Measurements from ENCODE around the gene HES7.

- TF ChIP-seq CTCF (IDR thresholded peaks at IDR 0.05), result no peak
- no peak for TF ChIP-seq POLR2A (IDR thresholded peaks at IDR 0.05)
Measured at GRCh38 chr17:8117980-8118768, 5.7 kb downstream of the HES7 start, which contains the start of gene ALOXE3.

All from ovary (tissue), 3 donors.